Suppressor macrophage treated with lipopolysaccharide for 1 hour (primary cell): ENCODE results near the gene CDHR1.
"Not testable (repeated sequence)": the region's sequence is repeated elsewhere in the genome, so short reads cannot be mapped to it uniquely, and the experiment has no call there.

Experiments
- DNase-seq, 3 donors: peaks; one replicate each; pipeline ENCODE4 v3.0.0-alpha.2; 2020 to 2022

Gene CDHR1

DNA sequence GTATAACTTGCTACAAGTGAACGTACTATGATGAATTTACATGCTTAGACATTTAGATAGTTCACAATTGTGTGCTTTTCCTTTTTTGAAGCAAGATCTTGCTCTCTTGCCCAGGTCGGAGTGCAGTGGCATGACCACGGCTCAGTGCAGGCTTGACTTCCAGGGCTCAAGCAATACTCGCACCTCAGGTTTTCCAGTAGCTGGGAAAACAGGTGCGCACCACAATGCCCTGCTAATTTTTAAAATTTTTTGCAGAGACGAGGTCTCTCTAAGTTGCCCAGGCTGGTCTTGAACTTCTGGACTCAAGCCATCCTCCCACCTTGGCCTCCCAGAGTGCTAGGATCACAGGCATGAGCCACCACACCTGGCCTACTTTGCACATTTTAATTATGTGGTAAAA, 18.9 kb upstream of the CDHR1 start:
- DNase-seq = no peak

DNA sequence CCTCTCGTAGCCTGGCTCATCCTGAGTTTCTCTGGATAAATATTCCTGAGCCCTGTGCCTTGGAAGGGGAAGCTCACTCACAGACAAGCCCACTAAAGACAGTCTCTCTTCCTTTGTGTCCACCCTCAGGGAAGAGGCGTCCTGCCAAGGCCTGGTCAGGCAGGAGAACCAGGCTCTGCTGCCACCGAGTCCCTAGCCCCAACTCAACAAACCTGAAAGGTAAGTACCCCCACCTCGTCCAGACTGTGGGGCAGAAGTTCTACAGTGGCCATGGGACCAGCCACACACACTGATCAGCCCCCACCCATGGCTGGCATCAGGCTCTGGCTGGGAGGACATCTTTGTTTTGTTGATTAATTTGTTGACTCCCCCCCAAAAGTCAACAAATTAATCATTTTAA, 18.0 kb upstream of the CDHR1 start:
- DNase-seq = no peak

DNA sequence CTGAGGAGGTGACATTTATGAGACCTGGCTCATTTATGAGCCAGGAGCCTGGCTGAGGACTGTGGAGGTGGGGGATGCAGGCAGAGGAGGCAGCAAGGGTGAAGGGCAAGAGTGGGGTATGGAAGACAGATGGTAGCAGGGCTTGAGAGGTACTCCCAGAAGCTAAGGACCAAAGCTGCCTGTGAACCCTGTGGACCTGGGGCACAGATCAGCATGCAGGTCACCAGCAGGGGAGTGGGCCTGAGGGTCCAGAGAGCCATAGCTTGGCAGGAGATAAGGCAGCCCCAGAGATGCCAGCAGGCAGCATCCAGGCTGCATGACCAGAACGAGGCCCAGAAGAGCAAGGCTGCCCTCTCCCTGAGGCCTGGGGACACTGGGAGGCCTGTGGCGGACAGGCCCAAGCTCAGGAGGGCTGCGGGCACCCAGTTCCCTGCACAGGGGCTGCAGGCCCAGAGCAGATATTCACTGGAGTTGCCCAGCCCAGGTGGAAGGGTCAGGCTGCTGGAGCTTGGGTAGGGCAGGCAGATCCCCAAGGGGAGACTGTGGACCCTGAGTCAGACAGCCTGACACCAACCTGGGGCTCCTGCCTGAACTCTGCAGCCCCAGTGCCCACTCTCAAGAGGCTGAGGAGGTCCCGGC, 17.4 kb upstream of the CDHR1 start:
- DNase-seq = no peak

DNA sequence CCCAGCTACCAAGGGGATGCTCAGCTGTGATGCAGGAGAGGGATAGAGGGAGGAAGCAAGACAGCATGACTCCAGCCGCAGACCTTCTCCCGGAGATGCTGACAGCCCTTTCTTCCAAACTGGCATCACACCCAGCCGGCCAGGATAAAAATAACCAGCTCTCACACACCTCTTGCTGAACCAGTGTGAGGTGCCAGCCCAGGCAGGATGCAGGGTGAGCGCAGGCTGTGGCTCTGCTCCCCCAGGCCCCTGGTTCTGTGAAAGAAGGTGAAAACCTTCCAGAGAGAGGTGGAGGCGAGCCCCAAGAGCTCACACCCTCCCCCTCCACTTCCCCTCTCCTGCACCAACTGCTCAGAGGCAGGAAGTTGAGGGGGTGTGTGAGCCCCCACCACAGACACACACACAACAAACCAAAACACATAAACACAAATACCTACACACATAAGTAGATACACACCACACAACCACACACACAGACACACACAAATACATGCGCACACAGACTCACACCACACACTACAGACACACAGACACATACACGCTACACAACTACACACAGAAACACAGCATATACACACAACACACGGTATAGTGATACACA, 16.7 kb upstream of the CDHR1 start:
- no peak for DNase-seq

DNA sequence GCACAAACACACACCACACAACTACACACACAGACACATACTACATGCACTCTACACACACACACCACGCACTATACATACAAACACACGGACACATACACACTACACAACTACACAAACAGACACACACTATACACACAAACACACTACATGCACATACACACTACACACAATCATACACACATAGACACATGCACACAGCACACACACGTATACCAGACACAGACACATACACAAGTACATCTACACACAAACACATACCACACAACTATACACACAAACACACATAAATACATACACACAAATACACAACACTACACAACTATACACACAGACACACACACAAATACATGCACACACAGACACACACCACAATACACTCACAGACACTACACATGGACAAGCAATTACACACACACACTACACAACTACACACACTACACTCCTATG, 16.2 kb upstream of the CDHR1 start:
- no peak for DNase-seq

DNA sequence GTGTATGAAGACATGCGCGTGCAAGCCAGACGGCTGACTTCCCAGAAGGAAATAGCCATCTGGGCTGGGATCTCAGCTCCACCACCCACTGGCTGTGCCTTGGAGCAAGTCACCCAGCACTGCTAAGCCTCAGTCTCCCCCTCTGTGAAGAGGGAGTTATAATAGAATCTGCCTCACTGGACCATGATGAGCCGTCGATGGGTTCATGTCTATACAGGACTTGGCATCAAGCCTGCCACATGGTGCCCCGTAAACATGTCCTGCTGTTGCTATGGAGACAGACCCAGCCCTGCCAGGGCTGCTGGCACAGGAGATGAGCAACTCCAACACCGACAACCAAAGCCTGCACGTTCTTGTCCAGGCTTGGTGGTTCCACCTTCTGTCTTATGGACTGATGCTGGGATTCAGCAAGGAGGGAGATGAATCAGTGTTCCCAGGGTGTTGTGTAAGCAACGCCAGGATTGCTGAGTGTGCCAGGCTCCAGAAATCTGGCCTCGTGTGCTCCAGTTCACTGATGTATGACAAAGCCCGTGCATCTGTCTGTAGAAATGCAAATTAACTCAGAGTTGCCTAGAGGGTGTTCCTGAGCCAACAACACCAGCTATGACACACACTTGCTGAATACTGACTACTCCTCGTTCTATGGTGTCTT, 15.2 kb upstream of the CDHR1 start:
- DNase-seq = no peak

DNA sequence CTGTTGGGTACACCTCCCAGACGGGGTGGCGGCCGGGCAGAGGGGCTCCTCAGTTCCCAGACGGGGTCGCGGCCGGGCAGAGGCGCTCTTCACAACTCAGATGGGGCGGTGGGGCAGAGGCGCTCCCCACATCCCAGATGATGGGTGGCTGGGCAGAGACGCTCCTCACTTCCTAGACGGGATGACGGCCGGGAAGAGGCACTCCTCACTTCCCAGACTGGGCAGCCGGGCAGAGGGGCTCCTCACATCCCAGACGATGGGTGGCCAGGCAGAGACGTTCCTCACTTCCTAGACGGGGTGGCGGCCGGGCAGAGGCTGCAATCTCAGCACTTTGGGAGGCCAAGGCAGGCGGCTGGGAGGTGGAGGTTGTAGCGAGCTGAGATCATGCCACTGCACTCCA, 14.0 kb upstream of the CDHR1 start:
- DNase-seq = not testable (repeated sequence)

DNA sequence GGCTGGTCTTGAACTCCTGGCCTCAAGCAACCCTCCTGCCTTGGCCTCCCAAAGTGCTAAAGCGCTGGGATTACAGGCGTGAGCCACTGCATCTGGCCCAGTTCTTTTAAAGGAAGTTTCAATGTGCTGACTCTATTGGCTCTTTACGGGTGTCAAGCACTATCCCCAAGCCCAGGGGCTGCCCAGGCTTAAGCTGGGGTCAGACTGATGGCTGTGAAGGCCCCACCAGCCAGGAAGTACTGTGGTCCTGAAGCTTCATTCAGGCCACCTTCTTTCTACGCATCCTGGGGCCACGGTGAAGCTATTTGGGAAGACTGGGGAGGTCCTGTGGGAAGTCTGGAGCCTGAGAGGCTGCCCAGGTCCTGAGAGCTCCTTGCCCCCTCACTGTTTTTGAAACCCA, 12.7 kb upstream of the CDHR1 start:
- DNase-seq = no peak

DNA sequence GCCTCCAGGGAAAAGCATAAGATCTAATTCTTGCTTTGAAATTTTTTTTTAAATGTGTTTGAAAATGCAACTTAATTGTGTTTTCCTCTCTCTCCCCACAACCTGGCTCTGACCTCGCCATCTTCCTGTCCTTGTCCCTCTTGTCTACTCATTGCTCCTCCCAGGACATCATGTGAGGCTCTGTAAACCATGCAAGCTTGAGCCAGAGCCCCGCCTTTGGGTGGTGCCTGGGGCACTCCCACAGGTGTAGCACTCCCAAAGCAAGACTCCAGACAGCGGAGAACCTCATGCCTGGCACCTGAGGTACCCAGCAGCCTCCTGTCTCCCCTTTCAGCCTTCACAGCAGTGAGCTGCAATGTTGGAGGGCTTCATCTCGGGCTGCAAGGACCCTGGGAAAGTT, 9.8 kb upstream of the CDHR1 start:
- no peak for DNase-seq

DNA sequence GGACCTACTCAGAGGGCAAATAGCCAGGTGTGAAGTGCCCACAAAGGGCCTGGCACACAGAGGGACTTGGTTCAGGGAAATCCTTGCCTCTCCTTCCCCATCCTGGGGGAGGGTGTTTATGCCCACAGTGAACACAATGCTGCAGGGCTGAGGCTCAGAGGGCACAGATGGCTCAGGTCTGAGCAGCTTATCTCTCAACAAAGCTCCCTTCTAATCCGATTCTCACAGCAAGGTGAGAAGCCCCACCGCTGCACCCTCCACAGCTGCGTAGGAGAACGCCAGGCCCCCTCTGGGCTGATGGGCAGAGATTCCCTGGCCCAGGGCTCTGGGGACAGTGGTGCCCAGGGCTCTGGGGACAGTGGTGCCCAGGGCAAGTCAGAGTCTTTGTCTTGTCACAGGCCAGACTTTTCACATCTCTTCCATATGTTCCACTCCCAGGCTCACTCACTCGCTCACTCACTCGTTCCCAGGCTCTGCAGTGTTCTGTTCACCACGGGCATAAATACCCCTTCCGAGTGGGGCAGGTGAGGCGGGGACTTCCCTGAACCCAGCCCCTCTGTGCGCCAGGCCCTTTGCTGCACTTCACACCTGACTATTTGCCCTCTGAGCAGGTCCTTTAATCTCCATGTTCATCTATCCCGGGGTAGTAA, 8.7 kb upstream of the CDHR1 start:
- no peak for DNase-seq

DNA sequence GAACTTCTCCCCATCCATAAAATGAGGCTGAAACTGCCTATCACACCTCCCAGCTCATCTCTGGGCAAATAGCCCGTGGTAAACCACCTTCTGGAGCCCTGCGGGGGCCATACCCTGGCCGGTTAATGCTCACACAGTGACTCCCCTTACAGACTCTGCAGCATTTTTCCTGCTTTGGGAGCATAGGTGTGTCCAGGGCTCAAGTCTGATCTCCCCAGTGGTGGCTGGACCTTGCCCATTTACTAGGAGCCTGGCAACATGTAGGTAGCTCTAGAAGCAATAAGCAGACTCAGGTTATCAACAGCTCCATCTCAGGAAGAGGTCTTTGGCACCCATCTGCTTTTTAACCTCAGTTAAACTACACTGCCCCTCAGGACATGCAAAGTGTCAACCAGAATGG, 5.5 kb upstream of the CDHR1 start:
- DNase-seq = no peak

DNA sequence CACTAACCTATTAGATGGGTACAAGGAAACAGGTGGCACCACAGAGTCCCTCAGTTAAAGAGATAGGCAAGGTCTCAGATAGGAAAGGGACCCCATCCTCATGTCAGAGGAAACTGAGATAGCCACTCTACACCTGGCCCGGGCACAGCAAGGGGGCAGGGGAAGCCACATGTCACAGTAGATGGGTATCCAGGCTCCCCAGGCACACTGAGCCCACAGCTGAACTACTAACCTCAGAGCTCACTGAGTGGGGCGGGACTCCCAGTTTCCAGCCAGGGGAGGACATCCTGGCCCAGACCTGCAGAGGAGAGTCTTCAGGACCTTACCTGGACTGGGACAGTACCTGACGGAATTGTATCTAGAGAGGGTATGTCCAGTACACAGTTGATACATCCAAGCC, 3.7 kb upstream of the CDHR1 start:
- DNase-seq = no peak

DNA sequence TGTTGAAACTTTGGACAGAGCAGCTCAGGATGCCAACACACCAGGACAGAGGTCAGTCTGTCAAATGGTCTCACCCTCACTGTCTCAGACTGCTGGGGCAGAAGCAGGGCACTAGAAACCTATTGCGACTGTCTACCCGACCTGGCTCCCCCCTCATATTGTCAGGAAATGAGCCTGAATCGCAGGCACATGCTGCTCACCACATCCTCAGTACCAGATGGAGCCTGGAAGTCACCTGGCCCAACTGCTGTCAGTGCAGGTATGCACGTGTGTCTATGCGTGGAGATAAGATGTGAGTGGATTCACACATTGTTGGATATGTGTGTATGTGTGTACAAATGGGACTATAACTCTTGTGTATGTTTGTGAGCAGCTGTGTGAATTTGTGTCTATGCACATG, 3.2 kb upstream of the CDHR1 start:
- no peak for DNase-seq

DNA sequence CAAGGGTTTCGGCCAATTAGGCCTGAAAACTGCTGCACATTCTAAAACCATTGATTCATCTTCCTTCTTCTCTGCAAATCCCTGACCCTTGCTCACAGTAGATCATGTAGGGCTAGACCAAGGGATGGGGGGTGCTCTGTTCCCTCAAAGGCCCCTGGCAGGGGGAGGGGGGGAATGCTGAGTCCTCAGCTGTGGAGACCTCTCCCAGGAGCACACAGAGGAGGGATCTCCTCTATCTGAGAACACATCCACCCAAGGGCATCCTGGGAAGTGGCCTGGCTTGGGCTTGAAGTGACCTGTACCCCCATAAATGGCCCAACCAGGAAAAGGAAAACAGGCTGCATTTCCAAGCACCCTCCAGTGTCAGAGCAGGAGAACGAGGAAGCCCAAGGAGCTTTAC, 1.0 kb upstream of the CDHR1 start:
- no peak for DNase-seq

DNA sequence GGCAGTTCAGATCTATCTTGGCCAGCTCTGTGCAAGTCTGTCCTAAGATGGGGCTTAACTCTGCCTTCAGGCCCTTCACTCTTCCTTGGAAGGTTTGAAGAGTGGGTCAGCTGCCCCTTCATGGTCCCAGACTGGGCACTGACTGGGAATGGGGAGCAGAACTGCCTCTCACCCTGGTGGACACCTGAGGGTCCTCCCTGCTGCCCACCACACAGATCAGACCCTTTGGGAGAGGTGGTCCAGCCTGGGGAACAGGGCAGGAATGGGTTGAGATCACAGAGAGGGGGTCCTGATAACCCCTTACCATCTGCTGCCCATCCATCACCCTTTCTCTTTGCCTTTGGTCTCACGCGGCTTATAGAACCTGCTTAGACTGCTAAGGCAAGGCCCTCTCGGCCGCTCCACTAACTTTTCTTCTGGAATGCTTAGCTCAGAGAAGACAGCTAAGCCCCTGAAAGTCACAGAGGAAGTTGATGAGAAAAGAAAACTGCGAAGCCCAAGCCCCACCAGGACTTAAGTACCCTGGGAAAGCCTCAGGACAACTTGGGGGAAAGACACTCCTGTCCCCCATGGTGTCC, 402 bp upstream of the CDHR1 start:
- DNase-seq = no peak

DNA sequence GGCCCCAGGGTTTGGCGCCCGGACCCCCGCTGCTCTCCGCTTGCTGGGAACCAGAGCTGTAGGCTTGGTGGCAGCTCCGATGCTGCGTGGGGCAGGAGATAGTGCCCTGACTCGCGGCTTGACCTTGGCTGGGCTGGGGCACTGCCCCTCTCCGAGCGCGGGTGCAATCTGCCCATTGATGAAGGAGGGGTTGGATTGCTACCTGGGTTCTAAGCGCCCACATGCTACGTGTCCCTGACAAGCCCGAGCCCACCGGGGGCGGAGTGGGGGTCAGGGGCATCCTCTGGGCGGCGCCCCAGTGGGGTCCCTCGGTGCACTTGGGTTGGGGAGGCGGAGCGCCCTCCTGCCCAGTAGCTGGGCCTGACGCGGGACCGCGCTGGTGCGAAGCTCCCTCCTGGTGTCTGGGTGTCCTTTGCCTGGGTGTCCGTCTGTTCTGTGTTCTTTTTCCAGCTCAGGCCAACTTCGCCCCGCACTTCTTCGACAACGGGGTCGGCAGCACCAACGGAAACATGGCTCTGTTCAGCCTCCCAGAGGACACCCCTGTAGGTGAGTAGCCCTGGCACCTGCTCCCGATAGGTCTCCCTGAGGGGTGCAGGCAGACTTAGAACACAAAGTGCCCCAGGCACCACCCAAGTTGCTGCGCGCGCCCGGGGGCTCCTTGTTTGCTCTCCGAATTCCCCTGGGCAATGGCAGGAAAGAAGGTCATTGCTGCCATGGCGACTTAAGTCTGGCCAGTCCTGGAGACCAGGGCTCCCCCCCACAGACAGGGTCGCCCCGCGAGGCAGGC, 900 bp downstream of the CDHR1 start:
- DNase-seq = no peak

DNA sequence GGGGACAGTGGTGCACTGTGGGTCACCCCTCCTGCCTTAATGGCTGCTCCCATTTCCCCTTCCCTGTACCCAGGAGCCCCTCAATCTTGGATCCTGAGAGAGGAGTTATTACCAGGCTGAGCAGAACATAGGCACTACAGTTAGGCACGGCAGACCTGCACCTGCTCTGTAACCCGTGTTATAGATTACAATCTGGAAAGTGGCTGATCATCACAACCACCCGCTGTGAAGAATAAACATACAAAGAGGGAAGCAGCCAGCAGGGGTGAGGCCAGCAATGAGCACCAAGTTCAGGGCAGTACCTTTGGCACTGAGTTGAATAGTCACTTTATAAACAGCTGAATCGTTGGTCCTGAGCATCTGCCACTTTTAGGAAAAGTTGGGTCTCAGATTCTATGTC, 1.7 kb downstream of the CDHR1 start:
- no peak for DNase-seq

DNA sequence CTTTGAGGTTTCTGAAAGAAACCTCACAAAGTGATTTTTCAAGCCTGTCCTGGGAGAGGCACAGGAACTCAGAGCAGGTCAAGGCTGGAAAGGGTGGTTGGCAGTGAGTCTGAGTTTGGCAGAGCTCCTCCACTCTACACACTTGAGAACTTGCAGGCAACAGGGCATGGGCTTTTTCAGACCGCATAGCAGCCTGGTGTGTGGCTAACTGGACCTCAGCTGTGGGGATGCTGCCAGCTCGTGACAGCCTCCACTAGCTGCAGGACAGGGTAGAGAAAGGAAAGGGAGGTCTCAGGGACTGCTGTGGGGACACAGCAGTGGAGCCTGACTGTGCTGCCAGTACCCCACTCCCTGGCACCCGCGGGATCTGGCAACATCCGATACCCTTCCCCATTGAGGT, 2.6 kb downstream of the CDHR1 start:
- DNase-seq = no peak

DNA sequence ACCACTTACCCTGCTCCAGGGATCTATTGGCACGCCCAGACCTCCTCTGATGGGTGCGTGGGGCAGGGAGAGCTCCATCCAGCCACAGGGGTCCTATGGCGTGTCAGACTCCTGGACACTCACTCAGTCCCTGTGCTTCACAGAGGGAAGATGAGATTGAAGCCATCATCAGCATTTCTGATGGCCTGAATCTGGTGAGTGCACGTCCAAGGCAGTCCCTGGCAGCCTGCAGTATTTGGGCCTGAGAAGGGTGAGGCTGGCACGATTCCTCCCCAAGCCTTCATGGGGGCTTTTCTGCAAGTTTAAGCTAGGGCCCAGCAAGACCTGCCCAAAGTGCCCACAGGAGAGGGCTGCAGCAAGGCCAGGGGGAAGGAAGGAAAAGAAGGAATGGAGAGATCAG, 3.3 kb downstream of the CDHR1 start:
- no peak for DNase-seq

DNA sequence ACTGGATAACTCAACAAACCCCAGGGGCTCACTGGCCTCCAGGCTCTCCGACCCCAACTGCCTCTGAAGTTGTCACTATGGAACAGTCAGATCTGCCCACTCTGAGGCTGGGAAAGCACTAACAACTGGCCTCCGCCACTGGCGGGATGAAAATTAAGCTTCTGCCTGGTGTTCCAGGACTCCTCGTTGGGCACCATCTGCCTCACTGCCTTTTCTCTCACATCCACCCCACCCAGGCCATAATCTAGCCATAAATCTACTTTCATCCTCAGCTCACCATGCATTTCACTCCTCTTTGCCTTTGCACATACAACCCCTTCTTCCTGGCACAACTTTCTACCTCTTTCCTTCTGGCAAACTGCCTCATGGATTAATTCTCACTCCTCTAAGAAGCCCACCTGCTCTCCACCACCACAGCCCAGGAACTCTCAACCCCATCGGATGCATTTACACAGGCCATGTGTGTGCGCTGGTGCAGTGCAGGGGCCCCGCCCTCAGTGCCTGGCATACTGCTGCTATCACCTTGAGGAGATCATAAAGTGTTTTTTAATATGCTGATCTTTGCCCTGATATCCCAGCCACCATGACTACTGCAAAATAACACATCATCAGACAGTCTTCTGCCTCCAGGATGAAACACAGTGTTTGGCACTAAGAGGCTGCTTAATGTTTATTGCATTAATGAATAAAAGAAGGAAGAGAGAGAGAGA, 4.0 kb downstream of the CDHR1 start:
- DNase-seq = no peak

DNA sequence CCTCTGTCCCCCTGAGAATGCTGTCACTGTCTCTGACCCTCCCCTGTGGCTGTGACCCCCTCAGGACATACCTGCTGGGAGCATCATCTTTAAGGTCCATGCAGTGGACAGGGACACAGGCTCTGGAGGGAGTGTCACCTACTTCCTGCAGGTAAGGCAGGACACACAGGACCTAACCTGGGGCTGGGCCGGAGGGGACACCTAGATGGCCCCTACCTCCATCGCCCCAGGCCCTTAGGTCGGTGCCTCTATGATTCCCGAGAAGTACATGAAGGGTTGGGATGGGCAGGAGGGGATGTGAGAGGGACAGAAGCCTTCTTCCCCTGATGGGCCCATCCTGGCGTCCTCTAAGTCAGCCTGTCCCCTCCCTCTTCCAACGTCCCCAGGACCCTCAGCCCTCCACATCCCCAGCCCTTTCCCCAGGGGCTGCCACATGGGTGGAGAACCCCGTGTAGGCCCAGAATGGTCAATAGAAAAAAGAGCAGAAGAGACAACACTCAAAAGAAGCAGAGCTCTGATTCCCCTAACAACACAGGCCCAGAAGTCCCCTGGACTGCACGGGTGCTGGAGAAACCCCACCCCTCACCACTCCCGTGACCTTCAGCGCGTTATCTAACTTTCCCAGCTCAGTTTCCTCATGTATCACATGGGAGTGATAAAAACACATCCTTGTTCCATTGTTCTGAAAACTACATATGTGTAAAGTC, 6.4 kb downstream of the CDHR1 start:
- no peak for DNase-seq

DNA sequence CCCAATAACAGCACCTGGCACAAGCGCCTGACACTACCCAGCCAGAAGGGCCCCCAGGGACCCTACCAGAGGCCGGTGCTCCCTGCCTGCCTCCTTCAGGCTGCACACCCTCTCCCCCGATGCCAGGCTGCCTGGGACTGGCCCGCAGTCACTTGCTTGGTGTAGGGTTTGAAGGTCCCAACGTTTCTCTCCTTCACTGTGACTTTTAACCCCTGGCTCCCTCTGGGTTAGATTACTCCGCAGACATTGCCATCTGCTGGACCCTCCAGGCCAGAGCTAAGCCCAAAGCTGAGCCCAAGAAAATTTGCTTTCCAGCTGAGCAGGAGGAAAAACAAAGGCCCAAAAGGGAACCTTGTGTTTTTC, 6.9 kb downstream of the CDHR1 start:
- no peak for DNase-seq
